HepG2 (cell line): ENCODE results near the gene ZNF77. TPM values are rescaled to one million over a fixed set of nuclear protein-coding genes. Genes with fewer than 3 reads are reported as not detected.

Source experiments
- ARHGAP35 ChIP-seq: sonication (generic); formaldehyde crosslinking; IDR thresholded peaks from 2 replicates; pipeline ENCODE4 v1.9.0; 2022; ENCODE audit warnings: mild to moderate bottlenecking, inconsistent platforms, moderate library complexity, missing genetic modification reagents, borderline replicate concordance
- ARNT2 ChIP-seq: sonication (generic); formaldehyde crosslinking; IDR thresholded peaks from 2 replicates; pipeline ENCODE4 v1.8.0; 2022; ENCODE audit warnings: mild to moderate bottlenecking, low read depth, missing genetic modification reagents, moderate library complexity
- BRCA1 ChIP-seq: sonication (generic); formaldehyde crosslinking; IDR thresholded peaks from 2 replicates; pipeline ENCODE4 v1.4.0; 2020; ENCODE audit warnings: missing genetic modification reagents
- CBX2 ChIP-seq, 2 experiments: fragments of 200-600 bp in 1 of 2; sonication (generic); formaldehyde crosslinking in 1 of 2; IDR thresholded peaks; 2 replicates each; pipeline versions ENCODE4 v1.7.0 to v1.8.1; 2018 to 2022; ENCODE audit warnings: low read depth in 2 of 2, low read length in 1 of 2, mild to moderate bottlenecking in 1 of 2, missing genetic modification reagents in 1 of 2
- CBX5 ChIP-seq: sonication (generic); formaldehyde crosslinking; IDR thresholded peaks from 2 replicates; pipeline ENCODE4 v1.4.0; 2020; ENCODE audit warnings: missing genetic modification reagents, borderline replicate concordance
- ERF ChIP-seq: IDR thresholded peaks from 2 replicates; pipeline ENCODE4 v1.6.1; 2018; ENCODE audit warnings: missing biosample characterization, missing genetic modification reagents
- RXRA ChIP-seq: sonication (generic); formaldehyde crosslinking; IDR thresholded peaks from 2 replicates; pipeline ENCODE4 v1.5.1; 2020; ENCODE audit warnings: missing genetic modification reagents
- ZBTB25 ChIP-seq: IDR thresholded peaks from 2 replicates; pipeline ENCODE4 v1.6.1; 2018; ENCODE audit warnings: missing genetic modification reagents
- ZFX ChIP-seq: sonication (generic); formaldehyde crosslinking; IDR thresholded peaks from 2 replicates; pipeline ENCODE4 v1.4.0; 2020; ENCODE audit warnings: mild to moderate bottlenecking, low read depth, missing genetic modification reagents, moderate library complexity
- ZNF234 ChIP-seq: sonication (generic); formaldehyde crosslinking; conservative IDR thresholded peaks from 2 replicates; pipeline ENCODE4 v1.5.1; 2020; ENCODE audit warnings: mild to moderate bottlenecking, missing genetic modification reagents
- ZNF460 ChIP-seq: sonication (generic); formaldehyde crosslinking; IDR thresholded peaks from 2 replicates; pipeline ENCODE4 v1.5.1; 2020; ENCODE audit warnings: missing genetic modification reagents, mild to moderate bottlenecking, borderline replicate concordance
- ZNF574 ChIP-seq: sonication (generic); formaldehyde crosslinking; IDR thresholded peaks from 2 replicates; pipeline ENCODE4 v1.4.0; 2020; ENCODE audit warnings: missing genetic modification reagents
- ZNF781 ChIP-seq: sonication (generic); formaldehyde crosslinking; IDR thresholded peaks from 2 replicates; pipeline ENCODE4 v1.5.1; 2020; ENCODE audit warnings: borderline replicate concordance, mild to moderate bottlenecking, missing genetic modification reagents; ENCODE audit errors: not compliant biosample characterization
- ZSCAN22 ChIP-seq: sonication (generic); formaldehyde crosslinking; IDR thresholded peaks from 2 replicates; pipeline ENCODE4 v1.4.0; 2020; ENCODE audit warnings: mild to moderate bottlenecking, missing genetic modification reagents
- ZSCAN9 ChIP-seq: IDR thresholded peaks from 2 replicates; pipeline ENCODE4 v1.6.1; 2016; ENCODE audit warnings: borderline replicate concordance
- polyA plus RNA-seq, 8 experiments: library from polyadenylated mRNA; depleted of rRNA in 3 of 8; stranded (reverse) in 7 of 8; unstranded in 1 of 8; fragments of >200 nt; fragmentation: Illumina TruSeq in 4 of 8; extraction: Trizol in 4 of 8; gene quantifications; 2 replicates each; pipeline versions ENCODE4 v1.2.1 to v1.2.3, GENCODE V29; 2011 to 2016; ENCODE audit warnings: low read depth in 4 of 8, missing spikeins in 1 of 8, mixed read lengths in 1 of 8; ENCODE audit not compliant: insufficient read depth in 1 of 8
- total RNA-seq, 5 experiments: library from RNA; depleted of rRNA; stranded (reverse); fragments of >200 nt; fragmentation: Illumina TruSeq; extraction: Trizol; gene quantifications; 2 replicates each; pipeline ENCODE4 v1.2.3, GENCODE V29; 2016; ENCODE audit warnings: low read depth in 1 of 5
- TF ChIP-seq, protein P1 (sequence below): sonication (generic); formaldehyde crosslinking; IDR thresholded peaks from 2 replicates; pipeline ENCODE4 v1.5.1; 2020; ENCODE audit warnings: mild to moderate bottlenecking, missing genetic modification reagents, moderate library complexity

The ZNF77 gene
- total and polyA plus RNA-seq, 2 of the 13 experiments (the other 11 are each of a cell fraction or from before 2014, with no cell fraction given), result 7.1 to 11.5 TPM

GRCh38 chr19:2977746-2978138 is 33.0 kb upstream of the ZNF77 start (continued):
- TF ChIP-seq, protein P1, sequence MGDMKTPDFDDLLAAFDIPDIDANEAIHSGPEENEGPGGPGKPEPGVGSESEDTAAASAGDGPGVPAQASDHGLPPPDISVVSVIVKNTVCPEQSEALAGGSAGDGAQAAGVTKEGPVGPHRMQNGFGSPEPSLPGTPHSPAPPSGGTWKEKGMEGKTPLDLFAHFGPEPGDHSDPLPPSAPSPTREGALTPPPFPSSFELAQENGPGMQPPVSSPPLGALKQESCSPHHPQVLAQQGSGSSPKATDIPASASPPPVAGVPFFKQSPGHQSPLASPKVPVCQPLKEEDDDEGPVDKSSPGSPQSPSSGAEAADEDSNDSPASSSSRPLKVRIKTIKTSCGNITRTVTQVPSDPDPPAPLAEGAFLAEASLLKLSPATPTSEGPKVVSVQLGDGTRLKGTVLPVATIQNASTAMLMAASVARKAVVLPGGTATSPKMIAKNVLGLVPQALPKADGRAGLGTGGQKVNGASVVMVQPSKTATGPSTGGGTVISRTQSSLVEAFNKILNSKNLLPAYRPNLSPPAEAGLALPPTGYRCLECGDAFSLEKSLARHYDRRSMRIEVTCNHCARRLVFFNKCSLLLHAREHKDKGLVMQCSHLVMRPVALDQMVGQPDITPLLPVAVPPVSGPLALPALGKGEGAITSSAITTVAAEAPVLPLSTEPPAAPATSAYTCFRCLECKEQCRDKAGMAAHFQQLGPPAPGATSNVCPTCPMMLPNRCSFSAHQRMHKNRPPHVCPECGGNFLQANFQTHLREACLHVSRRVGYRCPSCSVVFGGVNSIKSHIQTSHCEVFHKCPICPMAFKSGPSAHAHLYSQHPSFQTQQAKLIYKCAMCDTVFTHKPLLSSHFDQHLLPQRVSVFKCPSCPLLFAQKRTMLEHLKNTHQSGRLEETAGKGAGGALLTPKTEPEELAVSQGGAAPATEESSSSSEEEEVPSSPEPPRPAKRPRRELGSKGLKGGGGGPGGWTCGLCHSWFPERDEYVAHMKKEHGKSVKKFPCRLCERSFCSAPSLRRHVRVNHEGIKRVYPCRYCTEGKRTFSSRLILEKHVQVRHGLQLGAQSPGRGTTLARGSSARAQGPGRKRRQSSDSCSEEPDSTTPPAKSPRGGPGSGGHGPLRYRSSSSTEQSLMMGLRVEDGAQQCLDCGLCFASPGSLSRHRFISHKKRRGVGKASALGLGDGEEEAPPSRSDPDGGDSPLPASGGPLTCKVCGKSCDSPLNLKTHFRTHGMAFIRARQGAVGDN (CRISPR knock-in tag), result peak; percentile 5; the same call in 1 of the 2 replicates
- TF ChIP-seq ZSCAN9 (CRISPR knock-in tag), result no peak
- TF ChIP-seq ZNF234, result no peak
- TF ChIP-seq CBX5, result 0 out of 2 replicates have a peak, but pooled peaks have one; percentile 25
- TF ChIP-seq ZBTB25 (CRISPR knock-in tag), result no peak
- no peak for TF ChIP-seq ZNF460 (CRISPR knock-in tag)
- 0 out of 2 replicates have a peak, but pooled peaks have one; percentile 0 for TF ChIP-seq ERF
- 0 out of 2 replicates have a peak, but pooled peaks have one; percentile 21 for TF ChIP-seq ARHGAP35 (CRISPR knock-in tag)
- TF ChIP-seq BRCA1 (CRISPR knock-in tag), result no peak
- peak; percentile 10; the same call in 1 of the 2 replicates for TF ChIP-seq ZNF574 (CRISPR knock-in tag)
- 0 out of 2 replicates have a peak, but pooled peaks have one; percentile 40 for TF ChIP-seq CBX2 (IDR thresholded peaks at IDR 0.05; ENCODE audit: low read depth, low read length)
- no peak for TF ChIP-seq CBX2 (CRISPR knock-in tag; IDR thresholded peaks at IDR 0.05; ENCODE audit: low read depth)
- TF ChIP-seq ZNF781, result no peak
- TF ChIP-seq ZFX (CRISPR knock-in tag), result peak; percentile 48; the same call in 1 of the 2 replicates
- TF ChIP-seq ARNT2 (CRISPR knock-in tag), result 0 out of 2 replicates have a peak, but pooled peaks have one; percentile 8
- peak; percentile 5; the same call in 1 of the 2 replicates for TF ChIP-seq RXRA
- 0 out of 2 replicates have a peak, but pooled peaks have one; percentile 8 for TF ChIP-seq ZSCAN22 (CRISPR knock-in tag)
